Cardiac atrium fibroblast (primary cell): ENCODE measurements around the gene SPDYE18. TPM values are rescaled to one million over a fixed set of nuclear protein-coding genes. Genes with fewer than 3 reads are reported as not detected.

ENCODE experiments used
- total RNA-seq: library from RNA; depleted of rRNA; stranded (reverse); fragments of >200 nt; gene quantifications from 2 replicates; pipeline ENCODE4 v1.2.3, GENCODE V29; 2015

Gene SPDYE18, protein sequence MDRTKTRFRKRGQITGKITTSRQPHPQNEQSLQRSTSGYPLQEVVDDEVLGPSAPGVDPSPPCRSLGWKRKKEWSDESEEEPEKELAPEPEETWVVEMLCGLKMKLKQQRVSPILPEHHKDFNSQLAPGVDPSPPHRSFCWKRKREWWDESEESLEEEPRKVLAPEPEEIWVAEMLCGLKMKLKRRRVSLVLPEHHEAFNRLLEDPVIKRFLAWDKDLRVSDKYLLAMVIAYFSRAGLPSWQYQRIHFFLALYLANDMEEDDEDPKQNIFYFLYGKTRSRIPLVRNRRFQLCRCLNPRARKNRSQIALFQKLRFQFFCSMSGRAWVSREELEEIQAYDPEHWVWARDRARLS
- total RNA-seq, result not detected in 2 replicates

DNA sequence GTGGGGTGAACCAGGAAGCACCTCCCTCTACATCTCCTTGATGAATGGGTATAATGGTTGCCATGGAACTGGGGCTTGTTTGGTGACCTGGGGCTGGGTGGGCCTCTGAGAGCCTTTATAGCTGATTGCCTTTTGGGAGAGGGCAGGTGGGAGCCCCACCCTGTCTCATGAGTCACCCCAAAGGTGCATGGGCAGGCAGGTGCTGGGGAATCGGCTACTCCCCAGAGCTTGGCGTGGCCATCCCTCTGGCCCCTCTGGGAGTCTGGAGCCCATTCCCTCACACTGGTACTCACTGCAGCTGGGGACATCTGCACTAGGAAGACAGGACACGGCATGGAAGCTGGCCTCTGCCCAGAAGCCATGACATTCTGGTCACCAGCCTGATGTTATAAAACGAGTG is at the start of gene SPDYE18:
Gene SPDYE18, minus strand, starts transcription at position 2 of the 400 bp plus-strand sequence. CDS start 2,046 bp downstream, outside the sequence.

DNA sequence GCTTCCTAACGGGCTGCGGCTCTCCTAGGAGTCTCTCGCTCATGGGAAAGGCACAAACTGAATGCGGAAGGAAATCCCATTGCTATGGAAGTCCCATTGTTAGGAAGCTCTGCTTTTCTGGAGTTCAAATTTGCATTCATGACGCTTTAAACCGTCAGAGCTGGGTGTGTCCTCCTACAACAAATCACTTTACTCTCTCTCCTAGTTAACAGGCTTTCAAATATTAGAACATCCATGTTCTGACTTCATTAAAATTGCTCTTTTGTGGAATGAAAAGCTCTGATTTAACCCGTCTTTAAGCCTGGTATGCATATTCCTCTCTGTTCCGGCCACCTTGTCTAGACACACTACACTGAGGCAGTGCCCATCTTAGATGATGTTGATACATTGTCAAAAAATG is 30.1 kb downstream of the SPDYE18 start, which contains the start of gene SPDYE17:
Gene SPDYE17, minus strand, starts transcription at position 101 of the 400 bp plus-strand sequence. CDS start 1,791 bp downstream, outside the sequence.

Other genes starting within 250 kb of the SPDYE18 start
- gene SPDYE17, start 30.2 kb downstream of the SPDYE18 start, total RNA-seq, result not detected in 2 replicates
- gene CCDC146, start 60.1 kb upstream of the SPDYE18 start, total RNA-seq, result 1.9 and 4.2 TPM in 2 replicates
- gene FGL2, start 137.3 kb upstream of the SPDYE18 start, total RNA-seq, result 0.97 and 7.6 TPM in 2 replicates